Hematopoietic multipotent progenitor cell treated with erythropoietin and hydrocortisone succinate and interleukin-3 and kit ligand, for 4 days (in vitro differentiated cells): Measurements from ENCODE around the gene E2F4.
A peak's percentile ranks its signal among the peaks of the same experiment; 100 is the strongest.

Experiments used
- DNase-seq: peaks from one replicate; pipeline ENCODE4 v3.0.0-alpha.2; 2015

Gene E2F4

GRCh38 chr16:67213197-67214019 lies 21.5 kb downstream of the E2F4 start:
- no peak for DNase-seq

- DNase-seq, result no peak
These were observed 23.8 kb downstream of the E2F4 start for GRCh38 chr16:67215706-67216105.

- DNase-seq, result peak; percentile 95
These were observed 24.9 kb downstream of the E2F4 start for GRCh38 chr16:67216612-67217490.

- no peak for DNase-seq
These were observed 32.0 kb downstream of the E2F4 start for GRCh38 chr16:67223992-67224391.

- no peak for DNase-seq
These were observed 34.4 kb downstream of the E2F4 start for GRCh38 chr16:67226295-67226803.

- peak; percentile 99 for DNase-seq
These were observed 35.0 kb downstream of the E2F4 start, which contains the start of gene TMEM208 for GRCh38 chr16:67226804-67227566. Gene TMEM208, plus strand, starts transcription at chr16:67227130. Its CDS starts 89 bp downstream, at chr16:67227219.

GRCh38 chr16:67227567-67227921 lies 35.6 kb downstream of the E2F4 start:
- no peak for DNase-seq

GRCh38 chr16:67228034-67228785 lies 36.3 kb downstream of the E2F4 start:
- DNase-seq, result no peak

- no peak for DNase-seq
These were observed 37.0 kb downstream of the E2F4 start for GRCh38 chr16:67228905-67229304.

- no peak for DNase-seq
These were observed 38.2 kb downstream of the E2F4 start for GRCh38 chr16:67229906-67230808.

- no peak for DNase-seq
These were observed 39.1 kb downstream of the E2F4 start for GRCh38 chr16:67230809-67231660.

GRCh38 chr16:67233596-67233995 lies 41.6 kb downstream of the E2F4 start:
- DNase-seq, result no peak

- no peak for DNase-seq
These were observed 42.2 kb downstream of the E2F4 start for GRCh38 chr16:67234180-67234597.

GRCh38 chr16:67235816-67236562 lies 44.0 kb downstream of the E2F4 start:
- peak; percentile 85 for DNase-seq

- DNase-seq, result peak; percentile 91
These were observed 44.8 kb downstream of the E2F4 start for GRCh38 chr16:67236563-67237395.

GRCh38 chr16:67237396-67238277 lies 45.7 kb downstream of the E2F4 start:
- DNase-seq, result no peak

GRCh38 chr16:67238278-67238575 lies 46.3 kb downstream of the E2F4 start:
- DNase-seq, result no peak
